ENCODE measurements around the gene LIPA.

GRCh38 chr10:89197473-89197872 is 54.1 kb downstream of the LIPA start:
- TF ChIP-seq CTCF (conservative IDR thresholded peaks at IDR 0.05; ENCODE audit: low read length) (no peak), EZH2phosphoT487 (IDR thresholded peaks at IDR 0.05; ENCODE audit: borderline replicate concordance, low read depth, low read length) (no peak)
